Hepatocyte (in vitro differentiated cells): Measurements from ENCODE around the gene HMGXB3. TPM values are rescaled to one million over a fixed set of nuclear protein-coding genes. Genes with fewer than 3 reads are reported as not detected.

Experiments used
- DNase-seq: peaks from one replicate; pipeline ENCODE4 v3.0.0-alpha.2; 2016; ENCODE audit warnings: low spot score
- H2AFZ ChIP-seq: fragments of 200-600 bp; sonication (generic); 2 replicates; pipeline ENCODE4 v1.6.0; 2016; ENCODE audit warnings: antibody characterized with exemption, mild to moderate bottlenecking
- H3K27ac ChIP-seq: fragments of 200-600 bp; sonication (generic); 2 replicates; pipeline ENCODE4 v1.5.1; 2016; ENCODE audit warnings: mild to moderate bottlenecking
- H3K27me3 ChIP-seq: fragments of 200-600 bp; sonication (generic); 2 replicates; pipeline ENCODE4 v1.6.1; 2016
- H3K36me3 ChIP-seq: fragments of 200-600 bp; sonication (generic); replicated peaks from 2 replicates; pipeline ENCODE4 v1.5.1; 2016; ENCODE audit warnings: low read depth; ENCODE audit not compliant: insufficient read depth
- H3K4me1 ChIP-seq: fragments of 200-600 bp; sonication (generic); 2 replicates; pipeline ENCODE4 v1.5.1; 2016; ENCODE audit warnings: mild to moderate bottlenecking, moderate library complexity; ENCODE audit not compliant: insufficient read depth
- H3K4me2 ChIP-seq: fragments of 200-600 bp; sonication (generic); 2 replicates; pipeline ENCODE4 v1.6.0; 2016
- H3K4me3 ChIP-seq: fragments of 200-600 bp; sonication (generic); 2 replicates; pipeline ENCODE4 v1.5.1; 2016; ENCODE audit warnings: mild to moderate bottlenecking
- H3K79me2 ChIP-seq: fragments of 200-600 bp; sonication (generic); 2 replicates; pipeline ENCODE4 v1.6.0; 2017; ENCODE audit warnings: mild to moderate bottlenecking
- H3K9me2 ChIP-seq: fragments of 200-600 bp; sonication (generic); replicated peaks from 2 replicates; pipeline ENCODE4 v1.6.0; 2017; ENCODE audit warnings: mild to moderate bottlenecking; ENCODE audit not compliant: insufficient read depth
- H3K9me3 ChIP-seq: fragments of 200-600 bp; sonication (generic); 2 replicates; pipeline ENCODE4 v1.5.1; 2016; ENCODE audit warnings: low read depth, mild to moderate bottlenecking
- H4K20me1 ChIP-seq: fragments of 200-600 bp; sonication (generic); 2 replicates; pipeline ENCODE4 v1.6.0; 2016; ENCODE audit warnings: mild to moderate bottlenecking; ENCODE audit not compliant: insufficient read depth, poor library complexity, severe bottlenecking
- EZH2 ChIP-seq: fragments of 200-600 bp; sonication (generic); IDR thresholded peaks from 2 replicates; pipeline ENCODE4 v1.6.1; 2016; ENCODE audit warnings: antibody characterized with exemption, mild to moderate bottlenecking, borderline replicate concordance
- EZH2phosphoT487 ChIP-seq: fragments of 200-600 bp; sonication (generic); IDR thresholded peaks from one replicate; pipeline ENCODE4 v1.6.1; 2018; ENCODE audit warnings: antibody characterized with exemption, mild to moderate bottlenecking, low read depth, moderate library complexity; ENCODE audit not compliant: unreplicated experiment, severe bottlenecking
- WGBS: methylation state at CpG from one replicate; pipeline ENCODE4 v1.1.6; 2016; ENCODE audit warnings: low lambda C conversion rate; ENCODE audit errors: missing lambda C conversion rate; 5-methylcytosine and 5-hydroxymethylcytosine counted together
- polyA plus RNA-seq: library from polyadenylated mRNA; unstranded; fragments of >200 nt; fragmentation: Nextera tagmentation; extraction: Ambion mirVana; gene quantifications from 2 replicates; pipeline ENCODE4 v1.2.1, GENCODE V29; 2016
- total RNA-seq: library from RNA; depleted of rRNA; stranded (reverse); fragments of >200 nt; gene quantifications from 2 replicates; pipeline ENCODE4 v1.2.3, GENCODE V29; 2014
- TF ChIP-seq, protein P1 (sequence below): fragments of 200-600 bp; sonication (generic); IDR thresholded peaks from 2 replicates; pipeline ENCODE4 v1.5.1; 2016; ENCODE audit warnings: antibody characterized with exemption, mild to moderate bottlenecking; ENCODE audit not compliant: poor library complexity

The HMGXB3 gene
- total and polyA plus RNA-seq, 2 experiments from 2014 or later: 24.6 to 47.5 TPM

DNA sequence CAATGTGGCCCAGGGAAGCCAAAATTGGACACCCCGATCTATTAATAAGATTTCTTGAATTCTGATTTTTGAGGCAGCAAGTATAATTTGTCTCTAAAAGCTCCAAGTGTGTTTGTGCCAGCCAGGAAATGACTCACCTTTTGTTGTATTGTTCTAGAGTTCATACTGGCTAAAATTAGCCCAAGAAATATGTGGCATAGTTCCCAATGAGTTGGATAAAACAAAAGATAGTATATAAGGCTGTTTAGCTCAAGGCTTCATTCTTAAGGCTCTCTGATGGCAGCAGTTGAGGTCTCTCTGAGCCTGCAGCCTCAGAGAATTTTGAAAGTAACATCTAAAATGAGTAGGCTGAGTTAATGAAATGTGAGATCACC is 21.6 kb downstream of the HMGXB3 start:
- Histone ChIP-seq H3K36me3 (peaks cover 5% of the 10 kb centered on the region), H3K79me2 (peaks cover 3% of the 10 kb centered on the region), H3K27me3 (no peaks in the 10 kb centered on the region), H3K27ac (peak overlapping the region; percentile 23), H3K9me3 (no peaks in the 10 kb centered on the region), H3K4me2 (no peak overlapping the region), H2AFZ (no peak overlapping the region), H3K9me2 (no peaks in the 10 kb centered on the region), H3K4me1 (peaks cover 5% of the 10 kb centered on the region), H3K4me3 (no peak overlapping the region), H4K20me1 (no peaks in the 10 kb centered on the region)
- no peak for DNase-seq
- no peak for TF ChIP-seq EZH2phosphoT487
- no peak for TF ChIP-seq EZH2
- TF ChIP-seq, protein P1, sequence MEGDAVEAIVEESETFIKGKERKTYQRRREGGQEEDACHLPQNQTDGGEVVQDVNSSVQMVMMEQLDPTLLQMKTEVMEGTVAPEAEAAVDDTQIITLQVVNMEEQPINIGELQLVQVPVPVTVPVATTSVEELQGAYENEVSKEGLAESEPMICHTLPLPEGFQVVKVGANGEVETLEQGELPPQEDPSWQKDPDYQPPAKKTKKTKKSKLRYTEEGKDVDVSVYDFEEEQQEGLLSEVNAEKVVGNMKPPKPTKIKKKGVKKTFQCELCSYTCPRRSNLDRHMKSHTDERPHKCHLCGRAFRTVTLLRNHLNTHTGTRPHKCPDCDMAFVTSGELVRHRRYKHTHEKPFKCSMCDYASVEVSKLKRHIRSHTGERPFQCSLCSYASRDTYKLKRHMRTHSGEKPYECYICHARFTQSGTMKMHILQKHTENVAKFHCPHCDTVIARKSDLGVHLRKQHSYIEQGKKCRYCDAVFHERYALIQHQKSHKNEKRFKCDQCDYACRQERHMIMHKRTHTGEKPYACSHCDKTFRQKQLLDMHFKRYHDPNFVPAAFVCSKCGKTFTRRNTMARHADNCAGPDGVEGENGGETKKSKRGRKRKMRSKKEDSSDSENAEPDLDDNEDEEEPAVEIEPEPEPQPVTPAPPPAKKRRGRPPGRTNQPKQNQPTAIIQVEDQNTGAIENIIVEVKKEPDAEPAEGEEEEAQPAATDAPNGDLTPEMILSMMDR: no peak
- 95% methylated on average over 1 of the region's 1 CpG for WGBS

DNA sequence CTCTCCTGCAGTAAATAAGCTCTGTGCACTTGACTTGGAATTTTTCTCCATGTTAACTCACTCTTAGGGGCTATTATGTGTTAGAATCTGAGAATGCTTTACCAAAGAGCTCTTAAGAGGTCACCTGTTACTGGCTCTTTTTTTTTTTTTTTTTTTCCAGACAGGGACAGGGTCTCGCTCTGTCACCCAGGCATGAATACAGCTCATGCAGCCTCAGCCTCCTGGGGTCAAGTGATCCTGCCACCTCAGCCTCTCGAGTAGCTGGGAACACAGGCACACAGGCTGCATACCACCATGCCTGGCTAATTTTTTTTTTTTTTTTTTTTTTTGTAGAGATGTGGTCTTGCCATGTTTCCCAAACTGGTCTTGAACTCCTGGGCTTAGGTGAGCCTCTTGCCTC is 22.1 kb downstream of the HMGXB3 start:
- Histone ChIP-seq H4K20me1 (no peaks in the 10 kb centered on the region), H3K4me3 (no peak overlapping the region), H2AFZ (no peak overlapping the region), H3K27me3 (no peaks in the 10 kb centered on the region), H3K27ac (peak overlapping the region; percentile 23), H3K79me2 (peaks cover 3% of the 10 kb centered on the region), H3K4me2 (no peak overlapping the region), H3K4me1 (peaks cover 5% of the 10 kb centered on the region), H3K9me2 (no peaks in the 10 kb centered on the region), H3K36me3 (peaks cover 5% of the 10 kb centered on the region), H3K9me3 (no peaks in the 10 kb centered on the region)
- WGBS: 100% methylated on average over 2 of the region's 2 CpGs
- DNase-seq: no peak
- TF ChIP-seq EZH2: no peak
- TF ChIP-seq, protein P1: no peak
- no peak for TF ChIP-seq EZH2phosphoT487

DNA sequence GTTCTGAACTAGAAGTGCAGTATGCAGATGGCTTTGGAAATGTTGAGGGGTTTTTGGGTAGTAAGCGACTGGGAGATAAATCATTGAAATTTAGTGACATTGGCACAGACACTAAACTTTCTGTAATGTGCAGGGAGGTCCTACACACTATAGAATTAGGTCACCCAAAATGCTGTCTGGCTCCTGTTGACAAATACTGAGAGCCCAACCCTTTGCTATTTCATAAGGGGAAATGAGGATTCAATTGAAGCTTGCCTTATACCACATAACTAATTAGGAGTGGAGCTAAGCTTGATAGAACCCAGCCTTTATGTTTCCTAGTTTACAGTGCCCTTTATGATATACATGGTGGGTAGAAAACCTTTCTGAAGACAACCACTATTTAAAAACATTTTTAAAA is 22.6 kb downstream of the HMGXB3 start:
- no peak for DNase-seq
- H3K9me3 ChIP-seq: no peaks in the 10 kb centered on the region
- no peak overlapping the region for H3K4me3 ChIP-seq
- no peak overlapping the region for H2AFZ ChIP-seq
- no peak overlapping the region for H3K27ac ChIP-seq
- 92% methylated on average over 1 of the region's 1 CpG for WGBS
- no peaks in the 10 kb centered on the region for H3K27me3 ChIP-seq
- no peak for TF ChIP-seq EZH2
- TF ChIP-seq, protein P1: no peak
- TF ChIP-seq EZH2phosphoT487: no peak
- H4K20me1 ChIP-seq: no peaks in the 10 kb centered on the region
- H3K79me2 ChIP-seq: peaks cover 3% of the 10 kb centered on the region
- H3K36me3 ChIP-seq: peaks cover 5% of the 10 kb centered on the region
- H3K9me2 ChIP-seq: no peaks in the 10 kb centered on the region
- H3K4me2 ChIP-seq: no peak overlapping the region
- peaks cover 5% of the 10 kb centered on the region for H3K4me1 ChIP-seq

DNA sequence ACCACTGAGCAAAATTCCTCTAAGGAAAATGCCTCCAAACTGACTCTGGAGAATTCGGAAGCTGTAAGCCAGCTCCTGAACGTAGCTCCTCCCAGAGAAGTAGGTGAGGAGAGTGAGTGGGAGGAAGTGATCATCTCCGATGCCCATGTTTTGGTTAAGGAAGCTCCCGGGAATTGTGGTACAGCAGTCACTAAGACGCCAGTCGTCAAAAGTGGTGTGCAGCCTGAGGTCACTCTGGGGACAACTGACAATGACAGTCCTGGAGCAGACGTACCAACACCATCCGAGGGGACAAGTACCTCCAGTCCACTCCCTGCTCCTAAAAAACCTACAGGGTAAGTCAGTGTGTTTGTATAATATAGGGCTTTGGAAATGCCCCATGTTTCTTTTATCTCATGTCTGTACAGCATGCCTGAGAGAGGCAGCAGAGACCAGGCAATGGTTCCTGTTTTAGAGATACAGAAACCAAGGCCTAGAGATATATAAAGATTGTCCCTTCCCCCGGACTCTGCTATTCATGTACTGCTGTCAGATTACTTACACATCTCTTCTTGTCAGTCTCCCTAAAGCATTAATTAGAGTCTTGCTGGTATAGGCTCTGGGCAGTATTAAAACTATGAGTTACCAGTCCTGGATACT is 23.9 kb downstream of the HMGXB3 start:
- Histone ChIP-seq H3K27ac (peak overlapping the region; percentile 10), H3K4me3 (no peak overlapping the region), H3K79me2 (peaks cover 6% of the 10 kb centered on the region), H3K36me3 (peaks cover 5% of the 10 kb centered on the region), H2AFZ (no peak overlapping the region), H3K4me1 (peaks cover 5% of the 10 kb centered on the region), H3K9me2 (no peaks in the 10 kb centered on the region), H3K27me3 (no peaks in the 10 kb centered on the region), H4K20me1 (no peaks in the 10 kb centered on the region), H3K4me2 (no peak overlapping the region), H3K9me3 (no peaks in the 10 kb centered on the region)
- 87% methylated on average over 9 of the region's 9 CpGs for WGBS
- DNase-seq: no peak
- no peak for TF ChIP-seq EZH2phosphoT487
- TF ChIP-seq, protein P1: peak; percentile 16
